Left kidney (tissue), 2 donors: ENCODE measurements around the gene TMUB1. TPM values are rescaled to one million over a fixed set of nuclear protein-coding genes. Genes with fewer than 3 reads are reported as not detected.
A peak's percentile ranks its signal among the peaks of the same experiment; 100 is the strongest.

ENCODE experiments used
- DNase-seq: peaks from one replicate; pipeline ENCODE4 v3.0.0-alpha.2; 2013
- polyA plus RNA-seq: library from polyadenylated mRNA; unstranded; fragments of 120-200 nt; gene quantifications from one replicate; pipeline ENCODE4 v1.2.1, GENCODE V29; 2013; ENCODE audit not compliant: insufficient read length

TMUB1 gene
- polyA plus RNA-seq, 1 donor = 19.7 TPM

- no peak for DNase-seq
Observed at GRCh38 chr7:151122796-151123157, 39.5 kb upstream of the TMUB1 start.

DNA sequence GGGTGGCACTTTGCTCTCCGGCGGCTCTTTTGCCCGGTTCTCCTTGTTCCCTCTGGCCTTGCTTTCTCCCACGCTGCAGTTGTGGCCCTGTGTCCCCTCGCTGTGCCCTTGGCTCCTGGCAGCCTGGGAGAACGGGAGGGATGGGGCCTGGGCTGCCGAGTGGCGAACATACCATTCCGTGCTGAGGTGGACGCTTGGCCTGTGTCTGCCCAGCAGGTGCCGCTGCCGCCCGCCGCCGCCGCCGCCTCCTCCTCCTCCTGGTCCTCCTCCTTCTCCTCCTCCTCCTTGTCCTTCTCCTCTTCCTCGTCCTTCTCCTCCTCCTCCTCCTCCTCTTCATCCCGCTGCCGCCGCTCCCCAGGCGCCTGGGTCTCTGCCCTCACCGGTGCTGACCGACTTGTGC, 39.0 kb upstream of the TMUB1 start:
- DNase-seq = no peak

DNA sequence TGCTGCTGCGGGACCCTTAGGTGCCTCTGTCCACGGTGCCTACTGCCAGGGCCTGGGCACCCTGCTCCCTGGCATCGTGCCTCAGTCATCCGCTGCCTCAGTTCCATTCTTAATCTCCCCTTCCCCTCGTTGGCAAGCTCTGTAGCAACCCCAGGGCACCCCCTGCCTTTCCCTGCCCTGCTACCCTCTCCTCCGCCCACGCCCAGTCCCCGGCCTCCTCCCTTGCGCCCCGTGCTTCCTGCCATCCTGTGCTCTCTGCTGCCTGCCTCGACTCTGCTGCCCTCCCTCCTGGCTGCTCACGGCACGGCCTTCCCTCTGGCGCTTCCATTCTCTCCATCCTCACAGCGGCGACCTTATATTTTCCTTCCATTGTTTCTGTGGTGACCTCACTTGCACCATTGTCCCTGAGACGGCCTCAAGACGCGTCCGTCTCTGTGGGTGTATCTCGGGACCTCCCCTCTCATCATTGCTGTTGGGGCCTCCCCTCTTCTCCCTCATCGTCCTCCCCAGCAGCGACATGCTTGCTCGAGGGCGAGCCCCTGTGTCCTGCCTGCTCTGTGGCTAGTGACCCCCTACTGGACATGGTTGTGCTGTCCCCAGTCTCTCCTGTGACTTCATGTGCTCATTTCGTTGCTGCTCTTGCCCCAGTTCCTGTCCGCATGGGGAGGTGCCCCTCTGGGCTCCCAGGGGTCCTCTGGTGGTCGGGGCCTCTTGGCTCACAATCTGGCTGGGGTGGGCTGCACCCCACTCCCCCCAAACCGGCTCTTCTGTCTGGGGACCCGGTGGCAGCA, 38.3 kb upstream of the TMUB1 start:
- no peak for DNase-seq

- DNase-seq = no peak
Observed at GRCh38 chr7:151120896-151121295, 37.6 kb upstream of the TMUB1 start.

DNA sequence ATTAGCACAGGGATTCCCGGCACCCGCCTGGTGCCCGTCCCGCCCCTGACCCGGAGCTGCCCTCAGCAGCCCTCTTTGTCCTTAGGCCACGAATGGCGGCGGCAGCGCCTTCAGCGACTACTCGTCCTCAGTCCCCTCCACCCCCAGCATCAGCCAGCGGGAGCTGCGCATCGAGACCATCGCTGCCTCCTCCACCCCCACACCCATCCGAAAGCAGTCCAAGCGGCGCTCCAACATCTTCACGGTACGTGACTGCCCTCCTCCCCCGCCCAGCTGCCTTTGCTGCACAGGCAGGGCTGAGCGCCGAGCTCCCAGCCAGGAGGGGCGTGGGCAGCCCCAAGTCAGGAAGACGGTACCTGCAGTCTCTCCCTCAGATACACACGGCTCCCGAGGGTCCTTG, 36.6 kb upstream of the TMUB1 start:
- no peak for DNase-seq

- no peak for DNase-seq
Observed at GRCh38 chr7:151119055-151119415, 35.7 kb upstream of the TMUB1 start.

DNA sequence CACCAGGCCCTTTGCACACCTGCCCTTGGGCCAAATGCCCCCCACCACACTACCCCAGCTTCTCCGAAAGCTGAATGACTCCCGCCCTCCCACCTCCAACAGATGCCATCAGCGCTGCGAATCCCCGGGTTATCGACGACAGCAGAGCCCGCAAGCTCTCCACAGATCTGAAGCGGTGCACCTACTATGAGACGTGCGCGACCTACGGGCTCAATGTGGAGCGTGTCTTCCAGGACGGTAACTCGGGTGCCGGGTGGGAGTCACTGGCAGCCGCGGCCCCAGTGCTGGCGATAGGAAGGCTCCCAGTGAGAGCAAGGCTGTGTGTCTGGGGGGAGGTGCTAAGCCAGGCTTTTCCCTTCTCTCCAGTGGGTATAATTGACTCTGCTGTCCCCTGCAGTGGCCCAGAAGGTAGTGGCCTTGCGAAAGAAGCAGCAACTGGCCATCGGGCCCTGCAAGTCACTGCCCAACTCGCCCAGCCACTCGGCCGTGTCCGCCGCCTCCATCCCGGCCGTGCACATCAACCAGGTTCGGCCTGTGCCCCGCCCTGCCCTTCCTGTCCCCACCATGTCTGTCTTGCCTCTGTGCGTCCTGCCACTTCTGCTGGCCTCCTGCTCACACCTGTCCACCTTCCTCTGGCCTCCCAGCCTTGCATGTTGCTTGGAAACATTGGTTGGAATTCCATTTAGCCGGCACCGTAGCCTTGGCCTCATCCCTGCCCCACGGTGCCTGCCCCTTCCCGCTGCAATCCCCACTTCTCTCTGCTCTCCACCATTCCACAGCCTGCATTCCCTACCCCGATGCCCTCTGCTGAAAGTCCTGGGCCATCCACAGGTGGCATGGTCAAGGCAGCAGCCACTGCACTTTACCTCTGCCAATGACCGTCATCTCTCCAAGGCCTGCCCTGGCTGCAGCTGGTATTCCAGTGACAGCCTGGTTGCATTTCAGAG, 35.1 kb upstream of the TMUB1 start:
- no peak for DNase-seq

- DNase-seq = no peak
Observed at GRCh38 chr7:151117565-151117964, 34.3 kb upstream of the TMUB1 start.

DNA sequence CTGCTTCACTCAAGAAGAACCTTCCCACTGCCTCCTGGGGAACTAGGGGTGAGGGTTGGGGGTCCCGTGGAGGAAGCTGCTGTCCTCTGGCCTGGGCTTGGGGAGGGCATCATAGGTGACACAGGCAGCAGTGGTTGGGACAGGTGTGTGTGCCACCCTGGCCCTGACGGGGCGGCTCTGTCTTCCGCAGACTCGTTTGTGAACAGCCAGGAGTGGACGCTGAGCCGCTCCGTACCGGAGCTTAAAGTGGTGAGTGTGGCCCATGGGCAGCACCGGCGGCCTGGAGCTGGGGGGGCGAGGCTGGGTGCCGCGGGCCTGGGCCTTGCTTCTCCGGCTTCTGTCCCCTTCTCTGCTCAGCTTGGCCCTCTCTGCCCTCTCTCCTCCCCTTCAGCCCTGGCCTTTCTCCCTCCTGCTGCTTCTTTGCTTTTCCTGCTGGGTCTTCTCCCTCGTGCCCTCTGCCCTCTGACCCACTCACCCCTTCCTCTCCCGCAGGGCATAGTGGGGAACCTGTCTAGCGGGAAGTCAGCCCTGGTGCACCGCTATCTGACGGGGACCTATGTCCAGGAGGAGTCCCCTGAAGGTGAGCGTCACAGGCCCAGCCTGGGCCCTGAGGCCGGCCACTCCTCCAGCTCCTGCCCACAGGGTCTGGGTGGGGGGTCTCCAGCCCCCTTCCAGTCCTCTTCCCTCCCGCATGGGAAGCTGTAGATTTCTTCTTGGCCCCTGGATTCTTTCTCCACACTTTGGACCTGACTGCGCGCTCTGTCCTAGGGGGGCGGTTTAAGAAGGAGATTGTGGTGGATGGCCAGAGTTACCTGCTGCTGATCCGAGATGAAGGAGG, 33.5 kb upstream of the TMUB1 start:
- no peak for DNase-seq

DNA sequence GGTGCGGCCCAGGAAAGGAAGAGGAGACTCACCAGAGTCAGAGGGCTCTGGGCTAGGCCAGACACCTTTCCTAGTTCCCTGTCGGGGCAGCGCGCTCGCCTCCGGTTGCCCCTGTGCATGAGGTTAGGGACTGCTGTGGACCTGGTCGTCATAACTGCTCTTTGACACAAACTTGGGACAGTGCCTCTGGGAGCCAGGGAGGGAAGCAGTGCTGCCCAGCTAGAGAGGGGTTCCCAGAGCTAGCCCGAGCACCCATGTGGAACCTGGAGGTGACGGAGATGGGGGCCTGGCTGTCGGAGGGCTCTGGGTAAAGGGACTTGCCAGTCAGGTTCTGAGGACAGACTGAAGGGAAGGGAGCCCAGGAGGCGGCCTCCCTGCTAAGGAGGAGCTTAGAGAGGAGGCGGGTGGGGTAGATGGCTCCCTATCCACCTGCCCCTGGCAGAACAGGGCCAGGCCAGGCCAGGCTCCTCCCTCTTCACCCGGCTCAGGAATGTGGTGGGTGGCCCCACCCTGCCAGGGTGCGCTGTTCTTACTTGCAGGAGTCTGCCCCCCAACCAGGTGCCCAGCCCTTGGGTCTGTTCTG, 32.6 kb upstream of the TMUB1 start:
- DNase-seq = peak; percentile 40

- DNase-seq = no peak
Observed at GRCh38 chr7:151115121-151115835, 32.0 kb upstream of the TMUB1 start.

GRCh38 chr7:151114151-151115090, 31.1 kb upstream of the TMUB1 start:
- DNase-seq = peak; percentile 37

- DNase-seq = no peak
Observed at GRCh38 chr7:151113344-151114150, 30.3 kb upstream of the TMUB1 start.

DNA sequence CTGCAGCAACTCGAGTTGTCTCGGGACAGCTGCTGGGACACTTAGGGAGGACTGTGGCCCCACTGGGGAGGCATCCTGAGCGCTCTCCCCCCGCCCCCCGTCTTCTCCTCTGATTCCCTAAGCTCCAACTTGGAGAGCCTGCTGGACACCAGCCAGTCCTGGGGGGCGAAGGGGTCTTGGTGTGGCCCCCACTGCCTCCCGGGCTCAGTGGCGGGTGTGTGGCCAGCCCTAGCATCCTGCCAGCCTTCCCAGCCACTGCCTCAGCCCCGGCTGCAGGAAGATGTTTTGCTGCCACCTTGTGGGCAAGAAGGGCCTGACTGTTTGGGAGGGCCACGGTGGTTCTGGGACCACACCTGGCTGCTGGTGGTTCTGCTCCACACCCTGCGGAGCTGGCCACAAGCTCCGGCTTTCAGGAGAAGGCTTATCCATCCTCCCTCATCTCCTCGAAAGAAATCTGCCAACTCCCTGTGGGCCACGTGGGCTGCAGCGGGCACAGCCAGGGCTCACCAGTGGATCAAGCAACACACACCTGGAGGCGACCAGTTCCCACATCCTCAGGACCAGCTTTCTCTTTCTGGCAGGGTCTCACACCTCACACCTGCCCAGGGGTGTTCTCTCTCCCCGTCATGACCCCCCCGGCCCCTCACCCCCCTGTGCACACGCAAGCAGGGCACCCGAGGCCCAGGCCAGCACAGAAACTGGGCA, 27.8 kb upstream of the TMUB1 start:
- DNase-seq = no peak

- no peak for DNase-seq
Observed at GRCh38 chr7:151110236-151110940, 27.1 kb upstream of the TMUB1 start.

- no peak for DNase-seq
Observed at GRCh38 chr7:151109094-151110048, 26.1 kb upstream of the TMUB1 start.

- DNase-seq = no peak
Observed at GRCh38 chr7:151107882-151108281, 24.6 kb upstream of the TMUB1 start.
